Tibial artery (tissue), 4 donors: ENCODE data around the gene CSTPP1.

Experiments used
- DNase-seq, 2 donors: peaks; one replicate each; pipeline ENCODE4 v3.0.0-alpha.2; 2019
- H3K27ac ChIP-seq, 2 donors: fragments of 200-600 bp; sonication (generic) in 1 of 2; 1 replicate in 1 of 2; 2 replicates in 1 of 2; pipeline ENCODE4 v1.5.1; 2018 to 2019; ENCODE audit warnings: mild to moderate bottlenecking in 1 of 2
- H3K27me3 ChIP-seq, 2 donors: fragments of 200-600 bp; sonication (generic) in 1 of 2; one replicate each; pipeline versions ENCODE4 v1.5.1 to v1.6.0; 2016 to 2019
- H3K36me3 ChIP-seq, 3 donors: fragments of 200-600 bp; sonication (generic) in 2 of 3; one replicate each; pipeline ENCODE4 v1.5.1; 2016 to 2019; ENCODE audit warnings: mild to moderate bottlenecking in 2 of 3
- H3K4me1 ChIP-seq, 4 donors: fragments of 200-600 bp; sonication (generic) in 2 of 4; 1 replicate in 3 of 4; 2 replicates in 1 of 4; pipeline ENCODE4 v1.5.1; 2016 to 2019
- H3K4me3 ChIP-seq, 2 donors: fragments of 200-600 bp; sonication (generic) in 1 of 2; 1 replicate in 1 of 2; 2 replicates in 1 of 2; pipeline ENCODE4 v1.5.1; 2018 to 2019; ENCODE audit warnings: mild to moderate bottlenecking in 2 of 2
- H3K9me3 ChIP-seq, 3 donors: fragments of 200-600 bp; sonication (generic) in 1 of 3; one replicate each; pipeline ENCODE4 v1.5.1; 2016 to 2019
- intact Hi-C: fragments of 100-400 bp; cut with DNase I; formaldehyde crosslinking; loops from one replicate; pipeline ENCODE4 v1.15.0; 2023; ENCODE audit warnings: low total_unique reads
- TF ChIP-seq, protein P1 (sequence below), 2 experiments: fragments of 200-600 bp in 1 of 2; fragments of 450-650 bp in 1 of 2; IDR thresholded peaks; one replicate each; pipeline ENCODE4 v1.5.1; 2017 to 2019; ENCODE audit warnings: antibody characterized with exemption in 2 of 2, mild to moderate bottlenecking in 1 of 2, moderate library complexity in 1 of 2

CSTPP1 gene

DNA sequence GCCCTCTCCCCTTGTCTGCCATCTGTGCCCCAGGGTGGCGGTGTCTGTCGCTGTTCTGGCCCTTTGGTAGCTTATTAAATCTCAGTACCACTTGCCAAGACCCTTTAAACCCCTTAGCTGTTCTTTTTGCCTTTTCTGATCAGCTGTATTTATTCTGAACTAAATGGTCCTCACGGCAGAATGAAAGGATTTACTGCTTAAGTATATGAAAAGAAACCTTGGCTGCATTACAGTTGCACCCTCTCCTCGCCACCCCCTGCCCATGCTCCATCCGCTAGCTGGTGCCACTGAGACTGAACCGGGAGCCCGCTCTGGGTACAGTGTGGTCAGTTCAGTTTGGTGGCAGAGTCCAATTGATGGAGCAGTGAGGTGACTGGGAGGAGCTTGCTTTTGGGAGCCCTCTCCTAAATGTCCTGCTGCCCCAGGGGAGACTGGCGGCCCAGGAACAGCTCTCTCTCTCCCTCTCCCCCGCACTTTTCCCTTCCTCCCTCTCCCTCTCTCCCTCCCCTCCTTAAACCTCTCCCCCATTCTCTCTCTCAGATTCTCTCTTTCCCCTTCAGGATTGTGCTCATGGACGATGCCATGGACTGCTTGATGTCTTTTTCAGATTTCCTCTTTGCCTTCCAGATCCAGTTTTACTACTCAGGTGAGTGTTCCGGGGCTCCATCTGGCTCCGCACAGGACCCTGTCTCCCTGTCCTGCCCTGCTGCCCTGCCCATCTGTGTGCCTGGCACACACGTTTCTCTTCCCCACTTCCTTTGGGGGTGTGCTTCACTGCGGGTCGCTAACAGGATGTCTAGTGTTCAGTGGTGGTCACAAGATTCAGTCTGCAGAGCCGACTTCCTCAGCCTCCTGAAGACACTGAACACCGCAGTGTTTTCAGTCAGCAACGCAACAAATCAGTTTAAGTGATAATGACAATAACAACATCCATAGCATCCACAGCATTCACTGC, 218.3 kb downstream of the CSTPP1 start:
- H3K4me1 ChIP-seq: peaks cover 0 to 7% (median 4%) of the 10 kb centered on the region in 4 donors
- no peaks in the 10 kb centered on the region for H3K27me3 ChIP-seq
- intact Hi-C loops: no loop called here
- no peaks in the 10 kb centered on the region for H3K9me3 ChIP-seq
- H3K4me3 ChIP-seq: no peak overlapping the region
- H3K27ac ChIP-seq: no peak overlapping the region
- DNase-seq: no peak
- TF ChIP-seq, protein P1, sequence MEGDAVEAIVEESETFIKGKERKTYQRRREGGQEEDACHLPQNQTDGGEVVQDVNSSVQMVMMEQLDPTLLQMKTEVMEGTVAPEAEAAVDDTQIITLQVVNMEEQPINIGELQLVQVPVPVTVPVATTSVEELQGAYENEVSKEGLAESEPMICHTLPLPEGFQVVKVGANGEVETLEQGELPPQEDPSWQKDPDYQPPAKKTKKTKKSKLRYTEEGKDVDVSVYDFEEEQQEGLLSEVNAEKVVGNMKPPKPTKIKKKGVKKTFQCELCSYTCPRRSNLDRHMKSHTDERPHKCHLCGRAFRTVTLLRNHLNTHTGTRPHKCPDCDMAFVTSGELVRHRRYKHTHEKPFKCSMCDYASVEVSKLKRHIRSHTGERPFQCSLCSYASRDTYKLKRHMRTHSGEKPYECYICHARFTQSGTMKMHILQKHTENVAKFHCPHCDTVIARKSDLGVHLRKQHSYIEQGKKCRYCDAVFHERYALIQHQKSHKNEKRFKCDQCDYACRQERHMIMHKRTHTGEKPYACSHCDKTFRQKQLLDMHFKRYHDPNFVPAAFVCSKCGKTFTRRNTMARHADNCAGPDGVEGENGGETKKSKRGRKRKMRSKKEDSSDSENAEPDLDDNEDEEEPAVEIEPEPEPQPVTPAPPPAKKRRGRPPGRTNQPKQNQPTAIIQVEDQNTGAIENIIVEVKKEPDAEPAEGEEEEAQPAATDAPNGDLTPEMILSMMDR (IDR thresholded peaks at IDR 0.05): no peak
- peaks cover 0 to 45% (median 16%) of the 10 kb centered on the region in 3 donors for H3K36me3 ChIP-seq

DNA sequence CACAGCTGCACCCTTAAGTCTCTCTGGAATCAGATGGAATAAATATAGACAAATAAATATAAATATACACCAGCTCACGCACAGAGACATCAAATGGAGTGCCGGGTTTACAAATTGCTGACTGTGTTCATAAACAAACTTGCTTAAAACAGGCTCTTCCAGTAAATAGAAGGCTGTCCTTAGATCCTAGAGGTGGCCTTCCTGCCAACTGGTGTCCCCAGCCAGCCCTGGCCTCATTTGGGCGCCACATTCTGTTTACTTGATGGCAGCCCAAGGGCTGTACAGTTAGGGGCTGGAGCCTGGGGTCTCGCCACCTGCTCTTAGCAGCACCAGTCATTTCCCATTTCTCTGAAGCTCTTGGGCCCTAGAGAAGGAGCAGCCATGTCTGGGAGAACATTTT, 219.3 kb downstream of the CSTPP1 start:
- intact Hi-C loops: no loop called here
- no peaks in the 10 kb centered on the region for H3K27me3 ChIP-seq
- no peak for DNase-seq

DNA sequence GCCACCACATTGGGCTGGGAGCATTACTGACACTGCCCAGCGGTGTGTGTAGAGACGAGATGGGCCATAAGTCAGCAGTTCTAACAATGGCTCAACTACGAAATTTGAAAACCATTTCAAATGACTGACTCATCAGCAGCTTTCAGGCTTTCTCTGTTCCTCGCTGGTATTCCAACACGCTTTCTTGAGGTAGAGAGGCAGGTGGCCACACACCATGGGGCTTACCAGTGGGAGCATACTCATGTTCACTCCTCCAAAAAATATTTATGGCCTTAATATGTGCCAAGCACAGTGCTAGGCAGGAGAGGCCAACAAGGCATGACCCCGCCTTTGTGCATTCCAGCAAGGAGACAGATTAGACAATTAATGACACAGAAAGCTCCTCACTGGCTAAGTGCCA, 219.8 kb downstream of the CSTPP1 start:
- DNase-seq: no peak
- H3K27ac ChIP-seq: no peak overlapping the region
- TF ChIP-seq, protein P1 (IDR thresholded peaks at IDR 0.05): no peak
- intact Hi-C loops: no loop called here
- H3K9me3 ChIP-seq: no peaks in the 10 kb centered on the region
- H3K36me3 ChIP-seq: peaks cover 0 to 46% (median 16%) of the 10 kb centered on the region in 3 donors
- H3K27me3 ChIP-seq: no peaks in the 10 kb centered on the region
- H3K4me1 ChIP-seq: peaks cover 0 to 13% (median 4%) of the 10 kb centered on the region in 4 donors
- no peak overlapping the region for H3K4me3 ChIP-seq

More for the DNA sequence above, 219.3 kb downstream of the CSTPP1 start:
- peaks cover 0 to 46% (median 16%) of the 10 kb centered on the region in 3 donors for H3K36me3 ChIP-seq
- H3K9me3 ChIP-seq: no peaks in the 10 kb centered on the region
- TF ChIP-seq, protein P1 (IDR thresholded peaks at IDR 0.05): no peak
- H3K27ac ChIP-seq: no peak overlapping the region
- H3K4me1 ChIP-seq: peaks cover 0 to 9% (median 4%) of the 10 kb centered on the region in 4 donors
- H3K4me3 ChIP-seq: no peak overlapping the region

DNA sequence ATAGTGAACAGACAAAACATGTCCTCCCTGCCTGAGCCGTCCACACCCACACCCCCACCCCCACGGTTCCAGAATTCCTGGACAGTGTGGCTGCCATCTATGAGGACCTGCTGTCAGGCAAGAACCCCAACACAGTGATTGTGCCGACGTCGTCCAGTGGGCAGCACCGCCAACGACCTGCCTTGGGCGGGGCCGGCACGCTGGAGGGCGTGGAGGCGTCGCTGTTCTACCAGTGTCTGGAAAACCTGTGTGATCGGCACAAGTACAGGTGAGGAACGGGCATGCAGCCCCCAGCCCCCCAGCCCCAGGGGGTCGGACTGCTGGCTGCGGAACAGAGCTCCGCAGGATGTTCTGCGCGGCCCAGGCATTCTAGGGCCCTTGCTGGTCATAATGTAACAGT, 220.4 kb downstream of the CSTPP1 start:
- intact Hi-C loops: no loop called here
- no peak for DNase-seq

DNA sequence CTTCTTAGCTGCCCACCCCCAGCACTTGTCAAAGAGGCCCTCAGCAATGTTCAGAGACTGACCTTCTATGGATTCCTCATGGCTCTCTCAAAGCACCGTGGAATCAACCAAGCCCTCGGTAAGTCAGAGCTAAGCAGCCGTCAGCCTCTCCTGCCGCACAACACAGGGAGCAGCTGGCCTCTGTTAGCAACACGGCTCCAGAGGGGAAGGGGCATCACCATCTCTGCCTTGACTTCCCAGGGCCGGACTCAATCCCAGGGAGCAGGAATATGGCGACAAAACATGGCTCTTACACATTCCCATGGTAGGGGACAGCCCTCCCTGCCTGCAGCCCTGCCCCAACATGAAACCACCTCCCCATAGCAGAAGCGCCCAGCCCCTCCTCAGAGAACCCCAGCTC, 221.2 kb downstream of the CSTPP1 start:
- Histone ChIP-seq H3K27ac (no peak overlapping the region), H3K36me3 (peaks cover 0 to 52% (median 16%) of the 10 kb centered on the region in 3 donors), H3K4me1 (peaks cover 0 to 13% (median 8%) of the 10 kb centered on the region in 4 donors), H3K27me3 (no peaks in the 10 kb centered on the region), H3K9me3 (no peaks in the 10 kb centered on the region), H3K4me3 (no peak overlapping the region)
- TF ChIP-seq, protein P1 (IDR thresholded peaks at IDR 0.05): no peak
- intact Hi-C loops: no loop called here
- DNase-seq: no peak

More for the DNA sequence above, 220.4 kb downstream of the CSTPP1 start:
- TF ChIP-seq, protein P1 (IDR thresholded peaks at IDR 0.05): no peak
- Histone ChIP-seq H3K4me1 (peaks cover 0 to 15% (median 7%) of the 10 kb centered on the region in 4 donors), H3K9me3 (no peaks in the 10 kb centered on the region), H3K36me3 (peaks cover 0 to 47% (median 16%) of the 10 kb centered on the region in 3 donors), H3K27ac (no peak overlapping the region), H3K27me3 (no peaks in the 10 kb centered on the region), H3K4me3 (no peak overlapping the region)
